Body of pancreas (tissue), 4 donors: ENCODE results near the gene ZCCHC17. TPM values are rescaled to one million over a fixed set of nuclear protein-coding genes. Genes with fewer than 3 reads are reported as not detected.

Experiments used
- ATAC-seq: fragments of 150-250 bp; one replicate; pipeline ENCODE4 v1.9.1; 2016
- DNase-seq, 4 donors: peaks; one replicate each; pipeline ENCODE4 v3.0.0-alpha.2; 2019
- H3K27ac ChIP-seq, 4 donors: fragments of 200-600 bp; sonication (generic); 1 replicate in 3 of 4; 2 replicates in 1 of 4; pipeline versions ENCODE4 v1.5.1 to v1.6.1; 2016 to 2019; ENCODE audit warnings: mild to moderate bottlenecking in 1 of 4, mixed read lengths in 1 of 4, moderate library complexity in 1 of 4
- H3K27me3 ChIP-seq, 2 donors: fragments of 200-600 bp; sonication (generic); one replicate each; pipeline ENCODE4 v1.6.0; 2016; ENCODE audit warnings: mild to moderate bottlenecking in 1 of 2
- H3K36me3 ChIP-seq, 2 donors: fragments of 200-600 bp; sonication (generic); replicated peaks in 1 of 2; 2 replicates each; pipeline ENCODE4 v1.5.1; 2016; ENCODE audit warnings: low read depth in 2 of 2; ENCODE audit not compliant: insufficient read depth in 1 of 2
- H3K4me1 ChIP-seq: fragments of 200-600 bp; sonication (generic); one replicate; pipeline ENCODE4 v1.6.0; 2016
- H3K4me3 ChIP-seq, 2 donors: fragments of 200-600 bp; sonication (generic); 1 replicate in 1 of 2; 2 replicates in 1 of 2; pipeline ENCODE4 v1.5.1; 2016 to 2019
- H3K9me3 ChIP-seq, 3 donors: fragments of 200-600 bp; sonication (generic); 1 replicate in 2 of 3; 2 replicates in 1 of 3; pipeline ENCODE4 v1.5.1; 2016
- POLR2A ChIP-seq, 3 donors: fragments of 450-650 bp; IDR thresholded peaks; one replicate each; pipeline ENCODE4 v1.6.1; 2016; ENCODE audit warnings: antibody characterized with exemption in 3 of 3, mild to moderate bottlenecking in 2 of 3
- WGBS, 2 donors: methylation state at CpG; one replicate each; pipeline ENCODE4 v1.1.5; 2017; 5-methylcytosine and 5-hydroxymethylcytosine counted together
- intact Hi-C: fragments of 100-400 bp; cut with DNase I; formaldehyde crosslinking; loops from one replicate; pipeline ENCODE4 v1.15.1; 2023
- total RNA-seq, 2 donors: library from RNA; depleted of rRNA; stranded (reverse); fragments of >200 nt; gene quantifications; one replicate each; pipeline ENCODE4 v1.1.0, GENCODE V29; 2016
- TF ChIP-seq, protein P1 (sequence below), 7 experiments: fragments of 450-650 bp in 4 of 7; fragments of 200-600 bp in 3 of 7; sonication (generic) in 3 of 7; IDR thresholded peaks; one replicate each; pipeline ENCODE4 v1.5.1; 2016 to 2019; ENCODE audit warnings: antibody characterized with exemption in 7 of 7

The ZCCHC17 gene, protein sequence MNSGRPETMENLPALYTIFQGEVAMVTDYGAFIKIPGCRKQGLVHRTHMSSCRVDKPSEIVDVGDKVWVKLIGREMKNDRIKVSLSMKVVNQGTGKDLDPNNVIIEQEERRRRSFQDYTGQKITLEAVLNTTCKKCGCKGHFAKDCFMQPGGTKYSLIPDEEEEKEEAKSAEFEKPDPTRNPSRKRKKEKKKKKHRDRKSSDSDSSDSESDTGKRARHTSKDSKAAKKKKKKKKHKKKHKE
- total RNA-seq: 1 to 10 TPM; 8.0 to 9.2 TPM

DNA sequence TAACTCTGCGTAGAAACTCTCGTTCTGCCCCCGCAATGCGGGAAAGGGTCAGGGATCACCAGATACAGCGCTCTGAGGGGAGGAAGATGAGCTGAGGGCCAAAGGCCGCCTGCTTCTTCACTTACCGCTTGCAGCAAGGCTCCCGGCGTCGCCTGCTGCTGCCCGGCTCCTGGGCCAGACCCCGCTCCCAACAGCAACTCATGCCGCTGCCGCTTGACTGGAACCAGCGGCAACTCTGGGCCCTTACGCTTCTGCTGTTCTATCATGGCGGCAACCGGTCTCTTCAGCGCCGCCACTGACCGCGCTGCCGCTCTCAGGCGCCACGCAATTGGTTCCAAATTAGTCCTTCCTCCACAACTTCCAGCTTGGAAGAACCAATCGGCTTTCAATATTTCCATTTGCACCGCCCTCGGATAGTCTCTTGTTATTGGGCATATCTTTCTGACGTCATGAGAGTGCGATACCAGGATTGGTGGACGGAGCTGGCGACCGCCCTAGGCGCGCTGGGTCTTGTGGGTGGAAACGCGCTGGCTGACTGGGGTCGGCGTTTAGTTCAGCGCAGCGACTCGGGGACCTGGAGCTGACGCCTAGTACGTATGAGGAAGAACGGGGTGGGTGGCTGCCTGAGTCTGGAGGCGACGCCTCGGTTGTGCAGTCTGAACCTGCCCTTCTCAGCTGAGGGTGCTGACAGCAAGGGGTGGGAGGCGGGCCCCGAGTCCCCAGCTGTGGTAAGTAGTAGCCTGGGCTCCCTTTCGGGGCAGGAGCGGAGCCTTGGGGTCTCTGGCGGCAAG is at the start of gene ZCCHC17, which contains the start of gene SNRNP40:
TSS of gene ZCCHC17 (plus strand) at position 547 of the 791 bp plus-strand sequence. CDS start 13,067 bp downstream, outside the sequence.
TSS of gene SNRNP40 (minus strand) at position 303 of the 791 bp plus-strand sequence. CDS start at position 266, 37 bp downstream.
- ATAC-seq (peak; percentile 100), DNase-seq (peak; percentile 93 to 99 (median 95))
- WGBS, 2 donors: 0 to 1% methylated on average over 17 to 53 of the region's 53 CpGs
- no peaks in the 10 kb centered on the region for H3K9me3 ChIP-seq
- peak within 1 kb of the TSS; percentile 89 for H3K4me3 ChIP-seq
- H3K4me1 ChIP-seq: peaks cover 25% of the 10 kb centered on the region
- H3K27me3 ChIP-seq: no peaks in the 10 kb centered on the region
- intact Hi-C loops: no loop called here
- H3K27ac ChIP-seq: peak within 1 kb of the TSS; percentile 72 to 87 (median 84)
- peaks cover 0 to 5% of the 10 kb centered on the region in 2 donors for H3K36me3 ChIP-seq
- TF ChIP-seq, protein P1, sequence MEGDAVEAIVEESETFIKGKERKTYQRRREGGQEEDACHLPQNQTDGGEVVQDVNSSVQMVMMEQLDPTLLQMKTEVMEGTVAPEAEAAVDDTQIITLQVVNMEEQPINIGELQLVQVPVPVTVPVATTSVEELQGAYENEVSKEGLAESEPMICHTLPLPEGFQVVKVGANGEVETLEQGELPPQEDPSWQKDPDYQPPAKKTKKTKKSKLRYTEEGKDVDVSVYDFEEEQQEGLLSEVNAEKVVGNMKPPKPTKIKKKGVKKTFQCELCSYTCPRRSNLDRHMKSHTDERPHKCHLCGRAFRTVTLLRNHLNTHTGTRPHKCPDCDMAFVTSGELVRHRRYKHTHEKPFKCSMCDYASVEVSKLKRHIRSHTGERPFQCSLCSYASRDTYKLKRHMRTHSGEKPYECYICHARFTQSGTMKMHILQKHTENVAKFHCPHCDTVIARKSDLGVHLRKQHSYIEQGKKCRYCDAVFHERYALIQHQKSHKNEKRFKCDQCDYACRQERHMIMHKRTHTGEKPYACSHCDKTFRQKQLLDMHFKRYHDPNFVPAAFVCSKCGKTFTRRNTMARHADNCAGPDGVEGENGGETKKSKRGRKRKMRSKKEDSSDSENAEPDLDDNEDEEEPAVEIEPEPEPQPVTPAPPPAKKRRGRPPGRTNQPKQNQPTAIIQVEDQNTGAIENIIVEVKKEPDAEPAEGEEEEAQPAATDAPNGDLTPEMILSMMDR (IDR thresholded peaks at IDR 0.05): peak in 5 of 7 experiments; percentile 3 to 26 (median 10)
- peak; percentile 66 to 91 (median 89) for TF ChIP-seq POLR2A (IDR thresholded peaks at IDR 0.05)

DNA sequence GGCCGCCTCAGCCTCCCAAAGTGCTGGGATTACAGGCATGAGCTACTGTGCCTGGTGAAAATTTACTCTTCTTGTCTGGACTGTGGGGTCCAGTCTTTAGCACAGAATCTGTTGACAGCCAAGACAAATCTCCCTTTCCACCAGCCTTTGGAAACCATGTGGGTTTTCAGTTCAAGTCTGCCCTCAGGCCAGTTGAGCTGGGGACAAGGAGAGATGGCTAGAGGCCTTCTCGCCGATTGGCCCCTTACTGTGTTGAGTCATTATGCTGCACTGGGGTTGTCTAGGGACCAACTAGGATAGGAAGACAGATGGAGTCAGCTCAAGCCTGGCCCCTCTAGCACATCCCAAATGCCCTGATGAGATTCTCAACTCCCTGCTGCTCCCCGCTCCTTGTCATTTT is 48.6 kb upstream of the ZCCHC17 start:
- 88 to 91% methylated on average over 4 of the region's 4 CpGs for WGBS, 2 donors
- no peak for TF ChIP-seq POLR2A (IDR thresholded peaks at IDR 0.05)
- TF ChIP-seq, protein P1 (IDR thresholded peaks at IDR 0.05): no peak
- intact Hi-C loops: no loop called here
- ATAC-seq (no peak), DNase-seq (no peak)
- Histone ChIP-seq H3K9me3 (no peaks in the 10 kb centered on the region), H3K27ac (no peak overlapping the region), H3K4me1 (peaks cover 4% of the 10 kb centered on the region), H3K27me3 (no peaks in the 10 kb centered on the region), H3K4me3 (no peak overlapping the region), H3K36me3 (no peaks in the 10 kb centered on the region)

DNA sequence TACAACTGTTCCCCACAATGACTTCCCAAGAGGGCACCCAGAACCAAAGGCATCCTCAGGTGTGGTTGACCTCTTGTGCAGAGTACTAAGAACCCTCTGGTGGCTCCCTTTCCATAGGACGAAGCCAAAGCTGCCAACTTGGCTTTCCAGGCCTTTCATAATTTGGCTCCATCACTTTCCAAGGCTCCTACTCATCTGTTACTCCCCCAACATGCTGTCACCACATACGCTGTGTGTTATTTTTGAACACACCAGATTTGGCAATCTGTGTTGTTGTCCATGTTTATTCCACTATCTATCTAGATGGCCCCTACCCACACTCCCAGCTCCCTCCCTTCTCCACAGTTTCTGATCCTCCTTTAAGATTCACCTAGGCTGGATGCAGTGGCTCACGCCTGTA is 47.0 kb upstream of the ZCCHC17 start:
- no peak for DNase-seq
- no peak overlapping the region for H3K27ac ChIP-seq

DNA sequence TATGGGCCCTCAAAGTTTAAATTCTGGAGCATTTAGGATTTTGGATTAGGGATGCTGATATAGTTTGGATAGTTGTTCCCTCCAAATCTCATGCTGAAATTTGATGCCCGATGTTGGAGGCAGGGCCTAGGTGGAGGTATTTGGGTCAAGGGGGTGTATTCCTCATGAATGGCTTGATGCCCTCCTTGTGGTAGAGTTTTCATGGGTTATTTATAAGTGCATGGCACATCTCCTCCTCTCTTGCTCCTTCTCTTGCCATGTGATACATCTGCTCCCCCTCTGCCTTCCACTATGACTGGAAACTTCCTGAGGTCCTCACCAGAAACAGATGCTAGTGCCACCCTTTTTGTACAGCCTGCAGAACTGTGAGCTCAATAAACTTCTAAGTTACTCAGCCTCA is 39.6 kb upstream of the ZCCHC17 start:
- intact Hi-C loops: no loop called here
- no peak for DNase-seq
- H3K4me1 ChIP-seq: no peaks in the 10 kb centered on the region
- H3K27ac ChIP-seq: no peak overlapping the region
- no peak for ATAC-seq
- TF ChIP-seq, protein P1 (IDR thresholded peaks at IDR 0.05): no peak
- TF ChIP-seq POLR2A (IDR thresholded peaks at IDR 0.05): no peak
- no peaks in the 10 kb centered on the region for H3K9me3 ChIP-seq
- 87 to 100% methylated on average over 1 of the region's 1 CpG for WGBS, 2 donors
- H3K36me3 ChIP-seq: peaks cover 0 to 18% of the 10 kb centered on the region in 2 donors
- no peaks in the 10 kb centered on the region for H3K27me3 ChIP-seq
- H3K4me3 ChIP-seq: no peak overlapping the region

More for the DNA sequence above, 47.0 kb upstream of the ZCCHC17 start:
- Histone ChIP-seq H3K4me3 (no peak overlapping the region), H3K27me3 (no peaks in the 10 kb centered on the region), H3K4me1 (no peaks in the 10 kb centered on the region), H3K36me3 (no peaks in the 10 kb centered on the region), H3K9me3 (no peaks in the 10 kb centered on the region)
- TF ChIP-seq POLR2A (IDR thresholded peaks at IDR 0.05): no peak
- TF ChIP-seq, protein P1 (IDR thresholded peaks at IDR 0.05): no peak
- no peak for ATAC-seq
- intact Hi-C loops: no loop called here
- 88 to 94% methylated on average over 3 of the region's 3 CpGs for WGBS, 2 donors
